Suprapubic skin (tissue), 4 donors: ENCODE data around the gene MSS51. TPM values are rescaled to one million over a fixed set of nuclear protein-coding genes. Genes with fewer than 3 reads are reported as not detected.

Source experiments
- DNase-seq, 2 donors: peaks; one replicate each; pipeline ENCODE4 v3.0.0-alpha.2; 2019; ENCODE audit warnings: low spot score in 2 of 2
- H3K27ac ChIP-seq: fragments of 200-600 bp; sonication (generic); one replicate; pipeline ENCODE4 v1.5.1; 2019
- H3K27me3 ChIP-seq: fragments of 200-600 bp; sonication (generic); one replicate; pipeline ENCODE4 v1.5.1; 2019
- H3K36me3 ChIP-seq: fragments of 200-600 bp; sonication (generic); one replicate; pipeline ENCODE4 v1.5.1; 2019
- H3K4me1 ChIP-seq: fragments of 200-600 bp; sonication (generic); one replicate; pipeline ENCODE4 v1.5.1; 2019
- H3K4me3 ChIP-seq: fragments of 200-600 bp; sonication (generic); one replicate; pipeline ENCODE4 v1.5.1; 2019; ENCODE audit warnings: mild to moderate bottlenecking
- H3K9me3 ChIP-seq: fragments of 200-600 bp; sonication (generic); one replicate; pipeline ENCODE4 v1.5.1; 2019
- CTCF ChIP-seq, 2 donors: fragments of 200-600 bp in 1 of 2; fragments of 450-650 bp in 1 of 2; sonication (generic) in 1 of 2; IDR thresholded peaks; one replicate each; pipeline ENCODE4 v1.5.1; 2016 to 2019; ENCODE audit warnings: antibody characterized with exemption in 2 of 2, mild to moderate bottlenecking in 1 of 2, moderate library complexity in 1 of 2
- EP300 ChIP-seq: sonication (generic); formaldehyde crosslinking; IDR thresholded peaks from one replicate; pipeline ENCODE4 v1.6.1; 2017; ENCODE audit warnings: antibody characterized with exemption
- POLR2A ChIP-seq, 2 donors: fragments of 450-650 bp; IDR thresholded peaks; one replicate each; pipeline ENCODE4 v1.6.1; 2017; ENCODE audit warnings: antibody characterized with exemption in 2 of 2, mild to moderate bottlenecking in 2 of 2, moderate library complexity in 2 of 2
- POLR2AphosphoS5 ChIP-seq, 3 donors: sonication (generic); formaldehyde crosslinking; IDR thresholded peaks; one replicate each; pipeline ENCODE4 v1.6.1; 2017; ENCODE audit warnings: antibody characterized with exemption in 3 of 3
- whole genome bisulfite sequencing: methylation state at CpG from one replicate; pipeline ENCODE4 v1.1.5; 2018; 5-methylcytosine and 5-hydroxymethylcytosine counted together
- total RNA-seq, 4 donors: library from RNA; depleted of rRNA; stranded (reverse); fragments of >200 nt; gene quantifications; one replicate each; pipeline ENCODE4 v1.1.0, GENCODE V29; 2016

MSS51 gene
- total RNA-seq, 4 donors from 2014 or later, result 1.9 to 6.4 (median 2.1) TPM

GRCh38 chr10:73408061-73408460 lies 25.3 kb downstream of the MSS51 start:
- Histone ChIP-seq H3K36me3 (no peaks in the 10 kb centered on the region), H3K27me3 (no peaks in the 10 kb centered on the region), H3K9me3 (no peaks in the 10 kb centered on the region), H3K4me1 (peaks cover 22% of the 10 kb centered on the region), H3K4me3 (no peak overlapping the region), H3K27ac (no peak overlapping the region)
- TF ChIP-seq EP300 (no peak), POLR2AphosphoS5 (IDR thresholded peaks at IDR 0.05) (no peak), CTCF (IDR thresholded peaks at IDR 0.05) (no peak), POLR2A (IDR thresholded peaks at IDR 0.05) (no peak)
- DNase-seq, result no peak
- 87% methylated on average over 5 of the region's 5 CpGs for WGBS

GRCh38 chr10:73407495-73407894 lies 25.9 kb downstream of the MSS51 start:
- Histone ChIP-seq H3K36me3 (no peaks in the 10 kb centered on the region), H3K9me3 (no peaks in the 10 kb centered on the region), H3K27ac (no peak overlapping the region), H3K27me3 (no peaks in the 10 kb centered on the region), H3K4me1 (peaks cover 18% of the 10 kb centered on the region), H3K4me3 (no peak overlapping the region)
- DNase-seq, result no peak
- 84% methylated on average over 1 of the region's 1 CpG for WGBS
- TF ChIP-seq POLR2A (IDR thresholded peaks at IDR 0.05) (no peak), EP300 (no peak), POLR2AphosphoS5 (IDR thresholded peaks at IDR 0.05) (no peak), CTCF (IDR thresholded peaks at IDR 0.05) (no peak)

DNA sequence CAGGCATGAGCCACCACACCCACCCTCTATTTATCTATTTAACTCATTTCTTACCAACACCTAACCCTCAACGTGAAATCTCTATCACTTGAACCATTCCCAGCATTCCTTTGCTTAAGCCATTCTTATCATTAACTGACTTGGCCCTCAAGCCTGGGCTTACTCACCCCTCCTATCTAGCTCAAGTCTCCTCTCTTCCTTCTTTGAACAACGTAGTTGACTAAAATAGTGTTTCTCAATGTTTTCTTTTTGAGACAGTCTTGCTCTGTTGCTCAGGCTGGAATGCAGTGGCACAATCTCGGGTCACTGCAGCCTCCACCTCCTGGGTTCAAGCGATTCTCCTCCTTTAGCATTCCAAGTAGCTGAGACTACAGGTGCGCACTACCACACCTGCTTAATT lies 26.5 kb downstream of the MSS51 start:
- Histone ChIP-seq H3K27ac (no peak overlapping the region), H3K4me1 (peaks cover 11% of the 10 kb centered on the region), H3K4me3 (no peak overlapping the region), H3K36me3 (no peaks in the 10 kb centered on the region), H3K27me3 (no peaks in the 10 kb centered on the region), H3K9me3 (no peaks in the 10 kb centered on the region)
- 91% methylated on average over 5 of the region's 5 CpGs for WGBS
- DNase-seq, result no peak
- no peak for TF ChIP-seq CTCF (IDR thresholded peaks at IDR 0.05)
- TF ChIP-seq EP300, result no peak
- no peak for TF ChIP-seq POLR2A (IDR thresholded peaks at IDR 0.05)
- no peak for TF ChIP-seq POLR2AphosphoS5 (IDR thresholded peaks at IDR 0.05)

DNA sequence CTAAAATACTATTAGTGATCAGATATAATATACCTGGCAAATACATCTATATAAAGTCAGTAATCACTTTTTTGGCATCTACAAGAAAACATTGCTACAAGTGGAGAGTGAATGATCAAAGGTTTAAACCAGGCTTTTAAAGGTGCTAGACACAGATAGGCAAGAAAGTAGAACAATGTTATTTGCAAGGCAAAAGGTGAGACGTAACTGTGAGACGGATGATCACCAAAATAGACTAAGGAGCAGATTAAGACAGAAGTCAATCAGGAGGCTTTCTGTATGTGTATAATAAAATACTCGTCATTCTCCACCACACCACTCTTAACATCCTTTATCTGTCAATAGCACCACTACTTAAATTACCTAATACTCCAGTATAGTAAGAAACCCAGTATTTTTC lies 27.8 kb downstream of the MSS51 start:
- Histone ChIP-seq H3K27me3 (no peaks in the 10 kb centered on the region), H3K36me3 (no peaks in the 10 kb centered on the region), H3K9me3 (no peaks in the 10 kb centered on the region), H3K4me3 (no peak overlapping the region), H3K4me1 (peaks cover 7% of the 10 kb centered on the region), H3K27ac (no peak overlapping the region)
- no peak for DNase-seq
- 91% methylated on average over 3 of the region's 3 CpGs for WGBS
- TF ChIP-seq CTCF (IDR thresholded peaks at IDR 0.05) (no peak), POLR2A (IDR thresholded peaks at IDR 0.05) (no peak), EP300 (no peak), POLR2AphosphoS5 (IDR thresholded peaks at IDR 0.05) (no peak)

DNA sequence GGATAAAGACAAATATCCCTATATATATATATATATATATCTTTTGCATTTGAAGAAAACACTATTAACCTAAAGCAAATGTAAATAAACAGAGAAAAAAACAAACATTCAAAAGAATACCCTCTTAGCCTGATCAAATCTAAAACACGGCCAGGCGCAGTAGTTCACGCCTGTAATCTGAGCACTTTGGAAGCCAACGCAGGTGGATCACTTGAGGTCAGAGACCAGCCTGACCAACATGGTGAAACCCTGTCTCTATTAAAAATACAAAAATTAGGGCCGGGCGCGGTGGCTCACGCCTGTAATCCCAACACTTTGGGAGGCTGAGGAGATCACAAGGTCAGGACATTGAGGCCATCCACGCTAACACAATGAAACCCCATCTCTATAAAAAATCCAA lies 28.7 kb downstream of the MSS51 start:
- peaks cover 7% of the 10 kb centered on the region for H3K4me1 ChIP-seq
- TF ChIP-seq EP300 (no peak), POLR2AphosphoS5 (IDR thresholded peaks at IDR 0.05) (no peak), CTCF (IDR thresholded peaks at IDR 0.05) (no peak)
- no peak for DNase-seq
- H3K4me3 ChIP-seq, result no peak overlapping the region
- no peaks in the 10 kb centered on the region for H3K27me3 ChIP-seq
- WGBS, result 92% methylated on average over 9 of the region's 9 CpGs
- H3K36me3 ChIP-seq, result peaks cover 3% of the 10 kb centered on the region
- H3K27ac ChIP-seq, result no peak overlapping the region
- no peaks in the 10 kb centered on the region for H3K9me3 ChIP-seq
